ENCODE measurements around the gene CLSTN2.

The CLSTN2 gene

DNA sequence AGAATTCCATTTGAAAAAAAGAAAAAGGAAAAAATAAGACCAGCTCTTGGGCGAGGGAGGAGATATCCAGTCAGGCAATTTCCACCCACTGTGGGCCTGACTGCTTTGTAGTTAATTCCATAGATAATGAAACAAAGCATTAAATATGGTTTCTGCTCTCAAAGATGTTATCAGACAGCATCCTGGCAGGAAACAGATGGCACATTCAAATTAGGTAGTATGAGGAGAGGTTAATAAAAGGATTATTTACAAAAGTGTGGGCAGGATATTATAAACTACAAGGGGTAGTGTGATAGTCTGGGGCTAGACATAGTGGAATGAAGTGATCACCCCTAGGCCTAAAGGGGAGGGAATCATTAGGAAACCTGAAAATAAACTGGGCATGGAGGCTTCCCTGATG lies 193.2 kb downstream of the CLSTN2 start:
- no peak overlapping the region for H4K91ac ChIP-seq (ENCODE audit: low read depth, low read length, poor library complexity)
- H3K18ac ChIP-seq (ENCODE audit: low read length) = no peak overlapping the region
- H3K79me1 ChIP-seq (ENCODE audit: low read depth, low read length) = no peaks in the 10 kb centered on the region
- no peak for DNase-seq (ENCODE audit: low spot score)
- H2BK15ac ChIP-seq (ENCODE audit: low read length) = no peak overlapping the region
- no peak overlapping the region for H3K27ac ChIP-seq (replicated peaks; ENCODE audit: low read length)
- no peak overlapping the region for H2BK5ac ChIP-seq (ENCODE audit: low read length)
- H3K4me1 ChIP-seq (ENCODE audit: control insufficient read depth in 2 of 2, insufficient read depth in 1 of 2, low read depth in 1 of 2, low read length in 2 of 2) = peaks cover 0 to 2% of the 10 kb centered on the region in 2 donors
- no peak overlapping the region for H3K9ac ChIP-seq (ENCODE audit: low read depth, low read length, poor library complexity)
- H4K8ac ChIP-seq (ENCODE audit: low read depth, low read length) = no peak overlapping the region
- H3K14ac ChIP-seq (ENCODE audit: low read length) = no peak overlapping the region
- no peak overlapping the region for H2BK12ac ChIP-seq (ENCODE audit: low read length)
- no peak overlapping the region for H3K23ac ChIP-seq (ENCODE audit: low read depth, low read length, poor library complexity)
- H3K36me3 ChIP-seq (replicated peaks in 1 of 2; ENCODE audit: control insufficient read depth in 2 of 2, insufficient read depth in 2 of 2, low read length in 2 of 2) = no peaks in the 10 kb centered on the region
- no peak overlapping the region for H2AFZ ChIP-seq (ENCODE audit: low read length)
- H3K4me2 ChIP-seq (ENCODE audit: insufficient read depth, low read length, poor library complexity, severe bottlenecking) = no peak overlapping the region
- H3K4me3 ChIP-seq (ENCODE audit: low read length in 2 of 2) = no peak overlapping the region
- no peaks in the 10 kb centered on the region for H3K27me3 ChIP-seq (ENCODE audit: control insufficient read depth in 3 of 3, insufficient read depth in 3 of 3, low read depth in 1 of 3, low read length in 3 of 3)
- H2BK120ac ChIP-seq (ENCODE audit: low read depth, low read length) = no peak overlapping the region
- H2AK5ac ChIP-seq (ENCODE audit: low read depth, low read length) = no peak overlapping the region
- H3K9me3 ChIP-seq (replicated peaks in 1 of 2; ENCODE audit: control insufficient read depth in 2 of 2, insufficient read depth in 1 of 2, low read depth in 1 of 2, low read length in 2 of 2) = peaks cover 0 to 3% of the 10 kb centered on the region in 2 donors
- no CpG with 5 or more reads among the region's 1 CpG for WGBS, 2 donors (ENCODE audit: extremely low coverage in 2 of 2, insufficient read length in 2 of 2, insufficient replicate concordance in 1 of 2)
- H3K4ac ChIP-seq (ENCODE audit: low read length) = no peak overlapping the region

- Histone ChIP-seq H3K9me3 (replicated peaks in 1 of 2; ENCODE audit: control insufficient read depth in 2 of 2, insufficient read depth in 1 of 2, low read depth in 1 of 2, low read length in 2 of 2) (no peaks in the 10 kb centered on the region), H3K27ac (replicated peaks; ENCODE audit: low read length) (no peak overlapping the region), H2BK120ac (ENCODE audit: low read depth, low read length) (no peak overlapping the region), H2BK15ac (ENCODE audit: low read length) (no peak overlapping the region), H3K9ac (ENCODE audit: low read depth, low read length, poor library complexity) (no peak overlapping the region), H3K14ac (ENCODE audit: low read length) (no peak overlapping the region), H3K36me3 (replicated peaks in 1 of 2; ENCODE audit: control insufficient read depth in 2 of 2, insufficient read depth in 2 of 2, low read length in 2 of 2) (no peaks in the 10 kb centered on the region), H3K23ac (ENCODE audit: low read depth, low read length, poor library complexity) (no peak overlapping the region), H2BK5ac (ENCODE audit: low read length) (no peak overlapping the region), H3K4ac (ENCODE audit: low read length) (no peak overlapping the region), H3K79me1 (ENCODE audit: low read depth, low read length) (no peaks in the 10 kb centered on the region), H3K18ac (ENCODE audit: low read length) (no peak overlapping the region), H3K4me2 (ENCODE audit: insufficient read depth, low read length, poor library complexity, severe bottlenecking) (no peak overlapping the region), H3K27me3 (ENCODE audit: control insufficient read depth in 3 of 3, insufficient read depth in 3 of 3, low read depth in 1 of 3, low read length in 3 of 3) (no peaks in the 10 kb centered on the region), H3K4me1 (ENCODE audit: control insufficient read depth in 2 of 2, insufficient read depth in 1 of 2, low read depth in 1 of 2, low read length in 2 of 2) (no peaks in the 10 kb centered on the region), H2AK5ac (ENCODE audit: low read depth, low read length) (no peak overlapping the region), H2AFZ (ENCODE audit: low read length) (no peak overlapping the region), H3K4me3 (ENCODE audit: low read length in 2 of 2) (no peak overlapping the region), H4K8ac (ENCODE audit: low read depth, low read length) (no peak overlapping the region), H4K91ac (ENCODE audit: low read depth, low read length, poor library complexity) (no peak overlapping the region), H2BK12ac (ENCODE audit: low read length) (no peak overlapping the region)
- peak; percentile 9 for DNase-seq (ENCODE audit: low spot score)
- WGBS, 2 donors (ENCODE audit: extremely low coverage in 2 of 2, insufficient read length in 2 of 2, insufficient replicate concordance in 1 of 2) = no CpG with 5 or more reads among the region's 5 CpGs
These were observed 193.6 kb downstream of the CLSTN2 start for GRCh38 chr3:140128631-140129030.

GRCh38 chr3:140129768-140130284 lies 194.8 kb downstream of the CLSTN2 start:
- Histone ChIP-seq H2BK120ac (ENCODE audit: low read depth, low read length) (no peak overlapping the region), H3K4me2 (ENCODE audit: insufficient read depth, low read length, poor library complexity, severe bottlenecking) (no peak overlapping the region), H4K91ac (ENCODE audit: low read depth, low read length, poor library complexity) (no peak overlapping the region), H3K23ac (ENCODE audit: low read depth, low read length, poor library complexity) (no peak overlapping the region), H3K9ac (ENCODE audit: low read depth, low read length, poor library complexity) (no peak overlapping the region), H3K4me3 (ENCODE audit: low read length in 2 of 2) (no peak overlapping the region), H3K79me1 (ENCODE audit: low read depth, low read length) (no peaks in the 10 kb centered on the region), H3K14ac (ENCODE audit: low read length) (no peak overlapping the region), H3K9me3 (replicated peaks in 1 of 2; ENCODE audit: control insufficient read depth in 2 of 2, insufficient read depth in 1 of 2, low read depth in 1 of 2, low read length in 2 of 2) (no peaks in the 10 kb centered on the region), H3K27ac (replicated peaks; ENCODE audit: low read length) (no peak overlapping the region), H3K4me1 (ENCODE audit: control insufficient read depth in 2 of 2, insufficient read depth in 1 of 2, low read depth in 1 of 2, low read length in 2 of 2) (no peaks in the 10 kb centered on the region), H3K18ac (ENCODE audit: low read length) (no peak overlapping the region), H3K36me3 (replicated peaks in 1 of 2; ENCODE audit: control insufficient read depth in 2 of 2, insufficient read depth in 2 of 2, low read length in 2 of 2) (no peaks in the 10 kb centered on the region), H2BK15ac (ENCODE audit: low read length) (no peak overlapping the region), H2BK5ac (ENCODE audit: low read length) (no peak overlapping the region), H3K27me3 (ENCODE audit: control insufficient read depth in 3 of 3, insufficient read depth in 3 of 3, low read depth in 1 of 3, low read length in 3 of 3) (no peaks in the 10 kb centered on the region), H4K8ac (ENCODE audit: low read depth, low read length) (no peak overlapping the region), H2BK12ac (ENCODE audit: low read length) (no peak overlapping the region), H2AK5ac (ENCODE audit: low read depth, low read length) (no peak overlapping the region), H3K4ac (ENCODE audit: low read length) (no peak overlapping the region), H2AFZ (ENCODE audit: low read length) (no peak overlapping the region)
- WGBS, 2 donors (ENCODE audit: extremely low coverage in 2 of 2, insufficient read length in 2 of 2, insufficient replicate concordance in 1 of 2) = no CpG with 5 or more reads among the region's 6 CpGs
- DNase-seq (ENCODE audit: low spot score) = no peak

DNA sequence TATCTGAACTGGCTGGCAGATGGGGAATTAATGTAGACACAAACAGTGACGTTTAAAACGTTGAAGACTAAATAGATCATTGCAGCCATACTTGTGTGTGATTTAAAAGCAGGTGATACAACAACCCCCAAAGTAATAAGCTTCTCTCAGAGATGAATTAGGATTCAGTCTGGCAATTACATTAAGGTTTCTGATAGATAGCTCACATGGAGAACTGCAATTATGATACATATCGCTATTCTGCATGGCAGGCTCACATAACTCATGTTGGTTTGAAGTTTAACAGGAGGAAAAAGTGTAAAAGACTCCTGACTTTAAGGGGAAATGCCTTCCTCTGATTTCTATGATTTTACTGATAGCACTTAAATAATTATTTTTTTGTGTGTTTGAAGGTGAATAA lies 196.9 kb downstream of the CLSTN2 start:
- Histone ChIP-seq H3K4me1 (ENCODE audit: control insufficient read depth in 2 of 2, insufficient read depth in 1 of 2, low read depth in 1 of 2, low read length in 2 of 2) (peaks cover 0 to 2% of the 10 kb centered on the region in 2 donors), H3K9ac (ENCODE audit: low read depth, low read length, poor library complexity) (no peak overlapping the region), H4K91ac (ENCODE audit: low read depth, low read length, poor library complexity) (no peak overlapping the region), H3K27ac (replicated peaks; ENCODE audit: low read length) (no peak overlapping the region), H2BK12ac (ENCODE audit: low read length) (no peak overlapping the region), H3K4me3 (ENCODE audit: low read length in 2 of 2) (no peak overlapping the region), H3K36me3 (replicated peaks in 1 of 2; ENCODE audit: control insufficient read depth in 2 of 2, insufficient read depth in 2 of 2, low read length in 2 of 2) (no peaks in the 10 kb centered on the region), H3K18ac (ENCODE audit: low read length) (no peak overlapping the region), H4K8ac (ENCODE audit: low read depth, low read length) (no peak overlapping the region), H3K27me3 (ENCODE audit: control insufficient read depth in 3 of 3, insufficient read depth in 3 of 3, low read depth in 1 of 3, low read length in 3 of 3) (no peaks in the 10 kb centered on the region), H3K9me3 (replicated peaks in 1 of 2; ENCODE audit: control insufficient read depth in 2 of 2, insufficient read depth in 1 of 2, low read depth in 1 of 2, low read length in 2 of 2) (no peaks in the 10 kb centered on the region), H2BK5ac (ENCODE audit: low read length) (no peak overlapping the region), H3K79me1 (ENCODE audit: low read depth, low read length) (no peaks in the 10 kb centered on the region), H3K4ac (ENCODE audit: low read length) (no peak overlapping the region), H3K23ac (ENCODE audit: low read depth, low read length, poor library complexity) (no peak overlapping the region), H3K14ac (ENCODE audit: low read length) (no peak overlapping the region), H2BK15ac (ENCODE audit: low read length) (no peak overlapping the region), H2AK5ac (ENCODE audit: low read depth, low read length) (no peak overlapping the region), H3K4me2 (ENCODE audit: insufficient read depth, low read length, poor library complexity, severe bottlenecking) (no peak overlapping the region), H2AFZ (ENCODE audit: low read length) (peak overlapping the region; percentile 16), H2BK120ac (ENCODE audit: low read depth, low read length) (no peak overlapping the region)
- no peak for DNase-seq (ENCODE audit: low spot score)
- WGBS, 2 donors (ENCODE audit: extremely low coverage in 2 of 2, insufficient read length in 2 of 2, insufficient replicate concordance in 1 of 2) = no CpG with 5 or more reads among the region's 3 CpGs

All from neuronal stem cell (in vitro differentiated cells).